Heart right ventricle (tissue), 16 donors: Measurements from ENCODE around the gene RAD51B. TPM values are rescaled to one million over a fixed set of nuclear protein-coding genes. Genes with fewer than 3 reads are reported as not detected.

ENCODE experiments used
- ATAC-seq, 8 donors: fragments of 200-7000 bp; cut with Tn5 transposase; one replicate each; pipeline ENCODE4 v1.9.1; 2020; ENCODE audit warnings: mild to moderate bottlenecking in 8 of 8, moderate library complexity in 8 of 8, moderate number of reproducible peaks in 1 of 8
- DNase-seq, 2 donors: peaks; one replicate each; pipeline ENCODE4 v3.0.0-alpha.2; 2020
- H3K27ac ChIP-seq, 10 donors: fragments of 200-600 bp; sonication (generic) in 2 of 10; one replicate each; pipeline versions ENCODE4 v1.5.0 to v1.8.0; 2020 to 2022; ENCODE audit warnings: mild to moderate bottlenecking in 3 of 10
- H3K27me3 ChIP-seq, 7 donors: fragments of 200-600 bp; one replicate each; pipeline ENCODE4 v1.8.0; 2021 to 2022; ENCODE audit warnings: mild to moderate bottlenecking in 2 of 7
- H3K36me3 ChIP-seq, 9 donors: fragments of 200-600 bp; sonication (generic) in 1 of 9; one replicate each; pipeline versions ENCODE4 v1.5.0 to v1.8.0; 2020 to 2022; ENCODE audit warnings: mild to moderate bottlenecking in 2 of 9
- H3K4me1 ChIP-seq, 9 donors: fragments of 200-600 bp; sonication (generic) in 1 of 9; one replicate each; pipeline versions ENCODE4 v1.5.0 to v1.8.0; 2020 to 2022; ENCODE audit warnings: mild to moderate bottlenecking in 4 of 9
- H3K4me3 ChIP-seq, 10 donors: fragments of 200-600 bp; sonication (generic) in 2 of 10; one replicate each; pipeline versions ENCODE4 v1.5.0 to v1.8.0; 2020 to 2022; ENCODE audit warnings: mild to moderate bottlenecking in 7 of 10, moderate library complexity in 2 of 10
- H3K9me3 ChIP-seq, 11 donors: fragments of 200-600 bp in 10 of 11; sonication (generic) in 2 of 11; one replicate each; pipeline versions ENCODE4 v1.5.0 to v1.8.0; 2013 to 2022; ENCODE audit warnings: mild to moderate bottlenecking in 2 of 11, control low read depth in 1 of 11, moderate library complexity in 1 of 11
- whole genome bisulfite sequencing, 2 donors: extraction: QIAGEN DNeasy Blood & Tissue Kit; methylation state at CpG; one replicate each; pipeline ENCODE4 v1.1.7; 2013; ENCODE audit warnings: inconsistent platforms in 1 of 2; 5-methylcytosine and 5-hydroxymethylcytosine counted together
- intact Hi-C, 10 donors: fragments of 100-400 bp; cut with DNase I; formaldehyde crosslinking; loops; one replicate each; pipeline versions ENCODE4 v1.11.1 to v1.14.2; 2022
- polyA plus RNA-seq, 2 donors: library from polyadenylated mRNA; stranded (reverse); fragments of 200-250 nt; gene quantifications; one replicate each; pipeline ENCODE4 v1.2.3, GENCODE V29; 2013
- total RNA-seq, 10 donors: library from RNA; stranded (reverse); fragmentation: NEBNext Ultra II Directional in 3 of 10; extraction: Animal tissue kit (Norgen Biotek cat#: 25700) in 3 of 10; gene quantifications; one replicate each; pipeline versions ENCODE4 v1.2.1 to v1.2.4, GENCODE V29; 2021 to 2023
- TF ChIP-seq, protein P1 (sequence below), 9 donors: fragments of 200-600 bp; sonication (generic) in 2 of 9; IDR thresholded peaks; one replicate each; pipeline versions ENCODE4 v1.5.0 to v1.8.0; 2021 to 2022; ENCODE audit warnings: antibody characterized with exemption in 9 of 9, mild to moderate bottlenecking in 5 of 9, moderate library complexity in 1 of 9
- donor health status: Arrhythmogenic right ventricular cardiomyopathy.
- donor health status: ischemic (EF 13 %, LVEDD 7.1; RV severe dilation, severe dysfunction).
- donor health status: healthy with polysubstance abuse.
- donor health status: DM: no; HTN: yes; CAD: no.
- donor health status: DM: no; HTN: no; CAD: no.
- donor health status: ischemic (EF 25% LVEDD 6.9; RV normal size, moderate dysfunction).
- donor health status: ischemic (EF 25% LVEDD 5.7; RV mildly dilated, moderate dysfunction).
- donor health status: healthy.
- donor health status: DM: yes; HTN: yes; CAD: no.
- donor health status: Ischemic cardiomyopathy.
- donor health status: ischemic (EF 35%, LVEDD 5.7; RV mildly dilated, moderate dysfunction).
- donor health status: nonischemic (EF 11% LVEDD 7.7; RV severe dilation, severe dysfunction).
- donor health status: DM: yes; HTN: yes; CAD: no.
- donor health status: PGD.
- donor health status: ischemic (EF 29% LVEDD 5.4; RV normal size, mild dysfunction).
- donor health status: nonischemic (EF 23%, LVEDD 6.1; RV moderate dilation, normal function).

Gene RAD51B
- total and polyA plus RNA-seq, 12 donors: 0.88 to 8.6 (median 3.5) TPM

GRCh38 chr14:68441542-68441941 is 622.0 kb downstream of the RAD51B start:
- Histone ChIP-seq H3K4me3 (no peak overlapping the region), H3K9me3 (peaks cover 0 to 3% (median 0%) of the 10 kb centered on the region in 11 donors), H3K27me3 (no peaks in the 10 kb centered on the region), H3K4me1 (peaks cover 0 to 23% (median 13%) of the 10 kb centered on the region in 9 donors), H3K36me3 (no peaks in the 10 kb centered on the region), H3K27ac (no peak overlapping the region)
- intact Hi-C loops: no loop called here
- WGBS, 2 donors: 92% methylated on average over 3 of the region's 3 CpGs
- ATAC-seq: no peak
- TF ChIP-seq, protein P1, sequence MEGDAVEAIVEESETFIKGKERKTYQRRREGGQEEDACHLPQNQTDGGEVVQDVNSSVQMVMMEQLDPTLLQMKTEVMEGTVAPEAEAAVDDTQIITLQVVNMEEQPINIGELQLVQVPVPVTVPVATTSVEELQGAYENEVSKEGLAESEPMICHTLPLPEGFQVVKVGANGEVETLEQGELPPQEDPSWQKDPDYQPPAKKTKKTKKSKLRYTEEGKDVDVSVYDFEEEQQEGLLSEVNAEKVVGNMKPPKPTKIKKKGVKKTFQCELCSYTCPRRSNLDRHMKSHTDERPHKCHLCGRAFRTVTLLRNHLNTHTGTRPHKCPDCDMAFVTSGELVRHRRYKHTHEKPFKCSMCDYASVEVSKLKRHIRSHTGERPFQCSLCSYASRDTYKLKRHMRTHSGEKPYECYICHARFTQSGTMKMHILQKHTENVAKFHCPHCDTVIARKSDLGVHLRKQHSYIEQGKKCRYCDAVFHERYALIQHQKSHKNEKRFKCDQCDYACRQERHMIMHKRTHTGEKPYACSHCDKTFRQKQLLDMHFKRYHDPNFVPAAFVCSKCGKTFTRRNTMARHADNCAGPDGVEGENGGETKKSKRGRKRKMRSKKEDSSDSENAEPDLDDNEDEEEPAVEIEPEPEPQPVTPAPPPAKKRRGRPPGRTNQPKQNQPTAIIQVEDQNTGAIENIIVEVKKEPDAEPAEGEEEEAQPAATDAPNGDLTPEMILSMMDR (IDR thresholded peaks at IDR 0.05): no peak
- DNase-seq: no peak

GRCh38 chr14:68442828-68443629 is 623.5 kb downstream of the RAD51B start:
- Histone ChIP-seq H3K4me3 (no peak overlapping the region), H3K36me3 (no peaks in the 10 kb centered on the region), H3K9me3 (no peaks in the 10 kb centered on the region), H3K4me1 (peaks cover 0 to 23% (median 13%) of the 10 kb centered on the region in 9 donors), H3K27ac (peak overlapping the region in 1 of 10 donors; percentile 53), H3K27me3 (no peaks in the 10 kb centered on the region)
- DNase-seq (no peak), ATAC-seq (peak in 1 of 8 donors; percentile 22)
- intact Hi-C loops: no loop called here
- TF ChIP-seq, protein P1 (IDR thresholded peaks at IDR 0.05): no peak
- 86 to 89% methylated on average over 9 of the region's 9 CpGs for WGBS, 2 donors

DNA sequence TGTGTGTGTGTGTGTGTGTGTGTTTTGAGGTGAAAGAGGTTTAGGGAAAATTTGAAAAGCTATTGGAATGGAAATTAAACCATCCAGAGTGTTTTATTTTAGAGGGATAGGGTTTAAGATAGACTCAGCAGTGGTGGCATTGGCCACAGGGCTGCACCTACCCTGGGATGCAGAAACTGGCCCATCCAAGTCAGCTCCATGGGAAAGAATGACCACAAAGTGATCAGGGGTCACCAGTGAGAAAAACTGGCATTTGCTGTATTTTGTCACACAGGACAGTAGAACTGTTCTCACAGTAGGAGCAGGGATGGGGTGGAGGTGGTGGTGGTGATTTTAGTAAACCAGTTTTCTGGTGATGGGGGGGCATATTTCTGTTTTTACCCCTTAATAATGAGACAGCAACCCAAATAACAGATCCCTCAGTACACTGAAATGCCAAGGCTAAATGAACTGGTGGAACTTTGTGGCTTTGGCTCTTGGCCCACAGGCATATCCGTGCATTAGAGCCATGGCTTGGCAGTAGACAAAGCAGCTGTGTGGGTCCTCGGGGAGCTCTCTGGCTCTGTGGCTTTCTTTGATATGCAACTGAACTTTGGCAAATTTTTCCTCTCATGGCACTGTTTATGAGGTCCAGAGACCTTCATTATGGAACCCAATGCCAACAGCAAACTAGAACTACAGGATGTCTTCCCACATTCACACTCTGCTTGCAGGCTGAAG is 625.0 kb downstream of the RAD51B start:
- Histone ChIP-seq H3K9me3 (no peaks in the 10 kb centered on the region), H3K4me1 (peaks cover 0 to 21% (median 11%) of the 10 kb centered on the region in 9 donors), H3K4me3 (no peak overlapping the region), H3K36me3 (no peaks in the 10 kb centered on the region), H3K27ac (peak overlapping the region in 1 of 10 donors; percentile 53), H3K27me3 (no peaks in the 10 kb centered on the region)
- peak; percentile 25 to 43 for DNase-seq
- WGBS, 2 donors: 8 to 11% methylated on average over 2 of the region's 2 CpGs
- ATAC-seq: peak in 7 of 8 donors; percentile 44 to 76 (median 61)
- TF ChIP-seq, protein P1 (IDR thresholded peaks at IDR 0.05): no peak
- intact Hi-C loops: no loop called here

- Histone ChIP-seq H3K4me3 (no peak overlapping the region), H3K4me1 (peaks cover 0 to 31% (median 16%) of the 10 kb centered on the region in 9 donors), H3K27ac (no peak overlapping the region), H3K9me3 (no peaks in the 10 kb centered on the region), H3K36me3 (no peaks in the 10 kb centered on the region), H3K27me3 (no peaks in the 10 kb centered on the region)
- TF ChIP-seq, protein P1 (IDR thresholded peaks at IDR 0.05): no peak
- intact Hi-C loops: no loop called here
- ATAC-seq (no peak), DNase-seq (no peak)
- WGBS, 2 donors: 98 to 99% methylated on average over 7 of the region's 7 CpGs
These were observed 626.9 kb downstream of the RAD51B start for GRCh38 chr14:68446243-68447040.
